Right lobe of liver (tissue), 4 donors: ENCODE data around the gene RPS8.

Experiments used
- CTCF ChIP-seq, 4 donors: fragments of 200-600 bp in 3 of 4; fragments of 450-650 bp in 1 of 4; IDR thresholded peaks; one replicate each; pipeline versions ENCODE4 v1.5.1 to v1.8.0; 2016 to 2022; ENCODE audit warnings: antibody characterized with exemption in 4 of 4, mild to moderate bottlenecking in 2 of 4
- POLR2A ChIP-seq: fragments of 450-650 bp; IDR thresholded peaks from one replicate; pipeline ENCODE4 v1.6.1; 2017; ENCODE audit warnings: antibody characterized with exemption, mild to moderate bottlenecking
- donor health status: DM: no; HTN: no; CAD: no.
- donor health status: DM: no; HTN: no; CAD: no.
- donor health status: DM: no; HTN: yes; CAD: no.

- TF ChIP-seq CTCF (IDR thresholded peaks at IDR 0.05) (no peak), POLR2A (no peak)
These were observed 17.6 kb downstream of the RPS8 start for GRCh38 chr1:44792736-44793502.
